K562 (cell line): ENCODE data around the gene CCNY. TPM values are rescaled to one million over a fixed set of nuclear protein-coding genes. Genes with fewer than 3 reads are reported as not detected.
A peak's percentile ranks its signal among the peaks of the same experiment; 100 is the strongest.

Source experiments
- ATAC-seq: fragments of 200-7000 bp; cut with Tn5 transposase; 3 replicates; pipeline ENCODE4 v1.9.1; 2020; ENCODE audit warnings: moderate library complexity
- BruUV-seq: library from RNA; stranded (reverse); fragments of 400-500 nt; replicated peaks from 2 replicates; lab custom pipeline; 2021; lab: Mats Ljungman, UMichigan
- CTCF ChIA-PET: fragments of 300-600 bp; formaldehyde crosslinking; extraction: SDS; loops from one replicate; lab custom pipeline; 2021; ENCODE audit warnings: low intra/inter-chr PET ratio; lab: Yijun Ruan, JAX
- POLR2A ChIA-PET: fragments of 300-600, 350-650 bp; sonication (Branson Sonifier 250); formaldehyde crosslinking; extraction: SDS; loops from one replicate; lab custom pipeline; 2021; ENCODE audit warnings: antibody characterized with exemption, inconsistent platforms; lab: Yijun Ruan, JAX
- DNase-seq, 4 experiments: peaks; one replicate each; pipeline versions ENCODE4 v3.0.0 to v3.0.0-alpha.2; 2011 to 2018; ENCODE audit warnings: low spot score in 3 of 4, mixed read lengths in 3 of 4; ENCODE audit errors: extremely low read depth in 1 of 4
- FAIRE-seq: peaks from 2 replicates; lab custom pipeline; 2011; peaks lifted over from hg19 to GRCh38; lab: Jason Lieb, UNC
- H2AFZ ChIP-seq: 2 replicates; pipeline ENCODE4 v1.6.0; 2011; ENCODE audit warnings: low read depth, low read length, control low read depth, inconsistent platforms
- H3K27ac ChIP-seq: fragments of 200-600 bp; 3 replicates; pipeline ENCODE4 v1.8.0; 2011; ENCODE audit warnings: low read depth, mild to moderate bottlenecking, control low read depth, inconsistent platforms, low read length, moderate library complexity, mixed read lengths; ENCODE audit errors: extremely low read depth
- H3K27me3 ChIP-seq, 2 experiments: fragments of 300-600 bp in 1 of 2; 2 replicates in 1 of 2; 3 replicates in 1 of 2; pipeline versions ENCODE4 v1.6.0 to v1.8.0; 2011; ENCODE audit warnings: inconsistent platforms in 2 of 2, low read length in 2 of 2, mild to moderate bottlenecking in 1 of 2, mixed read lengths in 1 of 2, moderate library complexity in 1 of 2; ENCODE audit not compliant: control insufficient read depth in 2 of 2, insufficient read depth in 2 of 2
- H3K36me3 ChIP-seq: fragments of 300-600 bp; 3 replicates; pipeline ENCODE4 v1.8.0; 2011; ENCODE audit warnings: mild to moderate bottlenecking, low read length, inconsistent platforms; ENCODE audit not compliant: control insufficient read depth, insufficient read depth
- H3K4me1 ChIP-seq, 2 experiments: fragments of 200-600 bp in 1 of 2; replicated peaks in 1 of 2; 2 replicates in 1 of 2; 3 replicates in 1 of 2; pipeline versions ENCODE4 v1.5.1 to v1.8.0; 2011; ENCODE audit warnings: inconsistent platforms in 2 of 2, low read length in 2 of 2, mild to moderate bottlenecking in 1 of 2, mixed read lengths in 1 of 2, moderate library complexity in 1 of 2; ENCODE audit not compliant: control insufficient read depth in 2 of 2, insufficient read depth in 2 of 2
- H3K4me2 ChIP-seq: 2 replicates; pipeline ENCODE4 v1.6.1; 2011; ENCODE audit warnings: low read length, control low read depth, inconsistent platforms, mixed read lengths; ENCODE audit not compliant: insufficient read depth
- H3K4me3 ChIP-seq: fragments of 200-600 bp; sonication (generic), shearing (Covaris generic); 2 replicates; pipeline ENCODE4 v1.5.1; 2016; ENCODE audit warnings: control low read depth, inconsistent platforms
- H3K79me2 ChIP-seq: fragments of 200-600 bp; 3 replicates; pipeline ENCODE4 v1.8.0; 2011; ENCODE audit warnings: low read length, inconsistent platforms; ENCODE audit not compliant: control insufficient read depth, insufficient read depth
- H3K9ac ChIP-seq, 2 experiments: 2 replicates each; pipeline versions ENCODE4 v1.6.0 to v1.6.1; 2011; ENCODE audit warnings: low read depth in 2 of 2, low read length in 2 of 2, control low read depth in 1 of 2, inconsistent platforms in 1 of 2, mild to moderate bottlenecking in 1 of 2, mixed read lengths in 1 of 2; ENCODE audit not compliant: insufficient read depth in 1 of 2
- H3K9me1 ChIP-seq: one replicate; pipeline ENCODE4 v1.6.0; 2011; ENCODE audit warnings: inconsistent platforms, mild to moderate bottlenecking, low read length, moderate library complexity; ENCODE audit not compliant: control insufficient read depth, insufficient read depth
- H3K9me3 ChIP-seq: replicated peaks from 2 replicates; pipeline ENCODE4 v1.5.1; 2011; ENCODE audit warnings: low read depth, low read length, inconsistent platforms; ENCODE audit not compliant: control insufficient read depth, insufficient read depth
- H4K20me1 ChIP-seq: replicated peaks from 2 replicates; pipeline ENCODE4 v1.6.1; 2011; ENCODE audit warnings: low read length, inconsistent platforms, mixed read lengths; ENCODE audit not compliant: control insufficient read depth, insufficient read depth
- ATF1 ChIP-seq, 2 experiments: fragments of 450-650 bp in 1 of 2; IDR thresholded peaks; 2 replicates each; pipeline ENCODE4 v1.6.1; 2016; ENCODE audit warnings: missing compliant biosample characterization in 1 of 2, missing genetic modification characterization in 1 of 2
- ATF3 ChIP-seq, 2 experiments: fragments of 450-650 bp in 1 of 2; sonication (generic) in 1 of 2; formaldehyde crosslinking in 1 of 2; IDR thresholded peaks in 1 of 2; conservative IDR thresholded peaks in 1 of 2; 2 replicates each; pipeline versions ENCODE4 v1.6.1 to v1.8.1; 2016 to 2023; ENCODE audit warnings: mild to moderate bottlenecking in 2 of 2, moderate library complexity in 2 of 2, inconsistent platforms in 1 of 2, missing genetic modification reagents in 1 of 2
- ATF7 ChIP-seq: fragments of 450-650 bp; IDR thresholded peaks from 2 replicates; pipeline ENCODE4 v1.7.1; 2014; ENCODE audit warnings: mild to moderate bottlenecking, moderate library complexity
- COPS2 ChIP-seq: fragments of 450-650 bp; conservative IDR thresholded peaks from 2 replicates; pipeline ENCODE4 v1.6.1; 2016; ENCODE audit warnings: mild to moderate bottlenecking, moderate library complexity
- CREB1 ChIP-seq, 2 experiments: sonication (generic) in 1 of 2; formaldehyde crosslinking in 1 of 2; IDR thresholded peaks; 2 replicates each; pipeline versions ENCODE4 v1.6.1 to v1.8.0; 2012 to 2022; ENCODE audit warnings: inconsistent platforms in 1 of 2, mild to moderate bottlenecking in 1 of 2, missing genetic modification reagents in 1 of 2, moderate library complexity in 1 of 2
- CREM ChIP-seq: IDR thresholded peaks from 2 replicates; pipeline ENCODE4 v1.6.1; 2014; ENCODE audit warnings: antibody characterized with exemption, low read depth
- DNMT1 ChIP-seq: fragments of 450-650 bp; IDR thresholded peaks from 2 replicates; pipeline ENCODE4 v1.6.1; 2016; ENCODE audit warnings: antibody characterized with exemption, mild to moderate bottlenecking
- EHMT2 ChIP-seq: fragments of 450-650 bp; IDR thresholded peaks from 2 replicates; pipeline ENCODE4 v1.6.1; 2018; ENCODE audit warnings: antibody characterized with exemption
- GABPB1 ChIP-seq: sonication (generic); formaldehyde crosslinking; IDR thresholded peaks from 2 replicates; pipeline ENCODE4 v1.8.0; 2022; ENCODE audit warnings: mild to moderate bottlenecking, missing genetic modification reagents
- GATAD2B ChIP-seq: fragments of 450-650 bp; IDR thresholded peaks from 2 replicates; pipeline ENCODE4 v1.6.1; 2017; ENCODE audit warnings: mild to moderate bottlenecking, borderline replicate concordance
- KLF6 ChIP-seq: fragments of 250-450 bp; sonication (Bioruptor Pico); IDR thresholded peaks from 2 replicates; pipeline ENCODE4 v1.4.0; 2020; ENCODE audit warnings: mild to moderate bottlenecking, moderate library complexity, borderline replicate concordance
- RBM34 ChIP-seq: fragments of 200-400 bp; formaldehyde crosslinking; IDR thresholded peaks from 2 replicates; pipeline ENCODE4 v1.6.1; 2018; ENCODE audit warnings: low read length, borderline replicate concordance; ENCODE audit not compliant: insufficient read depth
- SMAD1 ChIP-seq: fragments of 150-350 bp; IDR thresholded peaks from 2 replicates; pipeline ENCODE4 v1.6.1; 2014; ENCODE audit warnings: low read length, low read depth; ENCODE audit not compliant: partially characterized antibody
- SNRNP70 ChIP-seq: fragments of 200-400 bp; formaldehyde crosslinking; optimal IDR thresholded peaks from 2 replicates; pipeline ENCODE3; 2017; ENCODE audit warnings: low read depth, low read length
- WGBS: fragments of 100-300 bp; shearing (Covaris generic); methylation state at CpG from one replicate; pipeline ENCODE4 v1.1.6; 2016; ENCODE audit warnings: low coverage, mixed read lengths; ENCODE audit not compliant: insufficient coverage; ENCODE audit errors: missing lambda C conversion rate; 5-methylcytosine and 5-hydroxymethylcytosine counted together
- in situ Hi-C: fragments of 300-500 bp; cut with MboI; formaldehyde crosslinking; loops from 4 replicates; pipeline ENCODE4 v1.15.0; 2018; ENCODE audit warnings: inconsistent platforms, mixed read lengths
- intact Hi-C: fragments of 100-400 bp; cut with micrococcal nuclease; formaldehyde crosslinking; loops from 2 replicates; pipeline ENCODE4 v1.14.2; 2022
- polyA plus RNA-seq, 8 experiments: library from polyadenylated mRNA; depleted of rRNA in 4 of 8; stranded (reverse) in 5 of 8; unstranded in 3 of 8; fragments of >200 nt; fragmentation: Nextera tagmentation in 2 of 8; fragmentation: Illumina TruSeq in 1 of 8; extraction: Ambion mirVana in 2 of 8; extraction: Trizol in 1 of 8; gene quantifications; 2 replicates each; pipeline versions ENCODE4 v1.2.1 to v1.2.3, GENCODE V29; 2011 to 2014; ENCODE audit warnings: inconsistent platforms in 1 of 8, missing spikeins in 1 of 8
- total RNA-seq, 7 experiments: library from RNA; depleted of rRNA in 6 of 7; stranded (reverse); fragments of >200 nt in 6 of 7; fragmentation: Illumina TruSeq in 2 of 7; extraction: Trizol in 2 of 7; gene quantifications; 2 replicates each; pipeline versions ENCODE4 v1.2.1 to v1.2.3, GENCODE V29; 2011 to 2021; ENCODE audit warnings: low replicate concordance in 1 of 7

CCNY gene
- total and polyA plus RNA-seq, 9 of the 15 experiments (the other 6 are each of a cell fraction or from before 2014, with no cell fraction given), result 8.4 to 109 (median 38.6) TPM

GRCh38 chr10:35377050-35377728, 40.9 kb downstream of the CCNY start:
- Histone ChIP-seq H2AFZ (no peak overlapping the region), H3K27ac (peak overlapping the region; percentile 27; the same call in 1 of the 3 replicates), H3K4me2 (peak overlapping the region; percentile 19; the same call in 1 of the 2 replicates), H3K9me3 (no peaks in the 10 kb centered on the region), H3K4me3 (no peak overlapping the region), H3K4me1 (peaks cover 26 to 54% of the 10 kb centered on the region in 2 experiments), H3K79me2 (peaks cover 98% of the 10 kb centered on the region), H4K20me1 (peaks cover 4% of the 10 kb centered on the region; the same call in 1 of the 2 replicates), H3K9me1 (no peaks in the 10 kb centered on the region), H3K9ac (no peak overlapping the region), H3K27me3 (no peaks in the 10 kb centered on the region), H3K36me3 (no peaks in the 10 kb centered on the region)
- CTCF ChIA-PET, result no interaction called here
- ATAC-seq (no peak), FAIRE-seq (no peak), DNase-seq (no peak)
- intact Hi-C loops (loop anchor here (5.0 to 10.0 kb wide), 4 partner anchors 140 to 252 kb away; partner anchors contain the start of gene CREM), in situ Hi-C loops (no loop called here)
- BruUV-seq, result no TSS peak
- TF ChIP-seq KLF6 (CRISPR knock-in tag), result no peak
- TF ChIP-seq ATF1 (CRISPR knock-in tag; IDR thresholded peaks at IDR 0.05), result no peak
- TF ChIP-seq ATF1 (tag; IDR thresholded peaks at IDR 0.05), result peak; percentile 27; the same call in 1 of the 2 replicates
- no peak for TF ChIP-seq GATAD2B
- TF ChIP-seq ATF3 (IDR thresholded peaks at IDR 0.05), result 0 out of 2 replicates have a peak, but pooled peaks have one; percentile 16
- no peak for TF ChIP-seq ATF3 (CRISPR knock-in tag; conservative IDR thresholded peaks at IDR 0.05)
- TF ChIP-seq SMAD1, result no peak
- TF ChIP-seq EHMT2, result peak; percentile 23; the same call in 1 of the 2 replicates
- TF ChIP-seq GABPB1, result no peak
- TF ChIP-seq COPS2, result no peak
- peak; percentile 43; the same call in 1 of the 2 replicates for TF ChIP-seq CREM
- TF ChIP-seq SNRNP70, result no peak
- TF ChIP-seq RBM34, result no peak
- peak; percentile 38; the same call in 1 of the 2 replicates for TF ChIP-seq ATF7
- no peak for TF ChIP-seq DNMT1
- TF ChIP-seq CREB1 (IDR thresholded peaks at IDR 0.05), result peak; percentile 56
- TF ChIP-seq CREB1 (CRISPR knock-in tag; IDR thresholded peaks at IDR 0.05), result no peak
- 58% methylated on average over 5 of the region's 5 CpGs for WGBS
- POLR2A ChIA-PET, result no interaction called here
